K562 (cell line): ENCODE measurements around the gene ZFR2. TPM values are rescaled to one million over a fixed set of nuclear protein-coding genes. Genes with fewer than 3 reads are reported as not detected.

Source experiments
- CBX2 ChIP-seq: fragments of 200-600 bp; sonication (generic); IDR thresholded peaks from one replicate; pipeline ENCODE4 v1.6.1; 2012; ENCODE audit warnings: mild to moderate bottlenecking, low read length, inconsistent platforms; ENCODE audit not compliant: insufficient read depth, poor library complexity, severe bottlenecking
- CHCHD3 ChIP-seq: fragments of 250-450 bp; sonication (Bioruptor Pico); IDR thresholded peaks from 2 replicates; pipeline ENCODE4 v2.1.2; 2022; ENCODE audit warnings: mild to moderate bottlenecking
- HDAC6 ChIP-seq: IDR thresholded peaks from 2 replicates; pipeline ENCODE4 v1.6.1; 2012; ENCODE audit warnings: low read depth, mild to moderate bottlenecking, control low read depth, inconsistent platforms, low read length, moderate library complexity
- HNRNPH1 ChIP-seq: fragments of 200-400 bp; formaldehyde crosslinking; optimal IDR thresholded peaks from 2 replicates; pipeline ENCODE3; 2017; ENCODE audit warnings: low read depth, mild to moderate bottlenecking, low read length, moderate library complexity
- HNRNPUL1 ChIP-seq: fragments of 200-400 bp; formaldehyde crosslinking; IDR thresholded peaks from 2 replicates; pipeline ENCODE4 v1.6.1; 2017; ENCODE audit warnings: low read length
- JUNB ChIP-seq: fragments of 450-650 bp; formaldehyde crosslinking; conservative IDR thresholded peaks from 2 replicates; pipeline ENCODE4 v1.4.0; 2020; ENCODE audit warnings: mild to moderate bottlenecking
- KHSRP ChIP-seq: fragments of 450-650 bp; IDR thresholded peaks from 2 replicates; pipeline ENCODE4 v1.6.1; 2017
- MIER1 ChIP-seq: fragments of 450-650 bp; IDR thresholded peaks from 2 replicates; pipeline ENCODE4 v1.6.1; 2016; ENCODE audit warnings: antibody characterized with exemption, mild to moderate bottlenecking, low read depth
- NR2C2 ChIP-seq, 2 experiments: fragments of 200-800 bp in 1 of 2; sonication (Bioruptor generic) in 1 of 2; sonication (generic) in 1 of 2; formaldehyde crosslinking in 1 of 2; IDR thresholded peaks; 2 replicates each; pipeline versions ENCODE4 v1.6.1 to v1.8.0; 2016 to 2022; ENCODE audit warnings: mild to moderate bottlenecking in 1 of 2, missing compliant biosample characterization in 1 of 2, missing genetic modification characterization in 1 of 2, missing genetic modification reagents in 1 of 2
- OTX1 ChIP-seq: fragments of 450-650 bp; formaldehyde crosslinking; IDR thresholded peaks from 2 replicates; pipeline ENCODE4 v1.4.0; 2022; ENCODE audit warnings: mild to moderate bottlenecking
- POLR2A ChIP-seq: fragments of 450-650 bp; conservative IDR thresholded peaks from 2 replicates; pipeline ENCODE4 v1.6.1; 2016
- POLR3A ChIP-seq: IDR thresholded peaks from 2 replicates; pipeline ENCODE4 v1.6.1; 2011; ENCODE audit warnings: borderline replicate concordance, mild to moderate bottlenecking, moderate library complexity; ENCODE audit not compliant: insufficient read length, insufficient read depth; ENCODE audit errors: extremely low read depth
- RAD21 ChIP-seq, 2 experiments: fragments of 250-450 bp in 1 of 2; fragments of 450-650 bp in 1 of 2; sonication (Bioruptor Pico) in 1 of 2; formaldehyde crosslinking in 1 of 2; IDR thresholded peaks in 1 of 2; conservative IDR thresholded peaks in 1 of 2; 2 replicates each; pipeline versions ENCODE4 v1.4.0 to v1.8.0; 2020 to 2022; ENCODE audit warnings: mild to moderate bottlenecking in 2 of 2, moderate library complexity in 1 of 2
- SUPT5H ChIP-seq: fragments of 450-650 bp; IDR thresholded peaks from 2 replicates; pipeline ENCODE4 v1.6.1; 2016
- ZBTB17 ChIP-seq: fragments of 450-650 bp; formaldehyde crosslinking; IDR thresholded peaks from 2 replicates; pipeline ENCODE4 v1.4.0; 2020; ENCODE audit warnings: mild to moderate bottlenecking
- ZC3H8 ChIP-seq: fragments of 450-650 bp; IDR thresholded peaks from 2 replicates; pipeline ENCODE4 v1.6.1; 2017
- ZNF239 ChIP-seq: fragments of 250-450 bp; sonication (Bioruptor Pico); IDR thresholded peaks from 2 replicates; pipeline ENCODE4 v1.4.0; 2020; ENCODE audit warnings: mild to moderate bottlenecking
- ZNF444 ChIP-seq: fragments of 250-450 bp; sonication (Bioruptor Pico); IDR thresholded peaks from 2 replicates; pipeline ENCODE4 v1.4.0; 2020; ENCODE audit warnings: mild to moderate bottlenecking, moderate library complexity
- ZNF696 ChIP-seq: fragments of 250-450 bp; sonication (Bioruptor Pico); conservative IDR thresholded peaks from 2 replicates; pipeline ENCODE4 v1.4.0; 2020; ENCODE audit warnings: mild to moderate bottlenecking, moderate library complexity
- polyA plus RNA-seq, 8 experiments: library from polyadenylated mRNA; depleted of rRNA in 4 of 8; stranded (reverse) in 5 of 8; unstranded in 3 of 8; fragments of >200 nt; fragmentation: Nextera tagmentation in 2 of 8; fragmentation: Illumina TruSeq in 1 of 8; extraction: Ambion mirVana in 2 of 8; extraction: Trizol in 1 of 8; gene quantifications; 2 replicates each; pipeline versions ENCODE4 v1.2.1 to v1.2.3, GENCODE V29; 2011 to 2014; ENCODE audit warnings: inconsistent platforms in 1 of 8, missing spikeins in 1 of 8
- total RNA-seq, 7 experiments: library from RNA; depleted of rRNA in 6 of 7; stranded (reverse); fragments of >200 nt in 6 of 7; fragmentation: Illumina TruSeq in 2 of 7; extraction: Trizol in 2 of 7; gene quantifications; 2 replicates each; pipeline versions ENCODE4 v1.2.1 to v1.2.3, GENCODE V29; 2011 to 2021; ENCODE audit warnings: low replicate concordance in 1 of 7
- TF ChIP-seq, protein P1 (sequence below): sonication (generic); formaldehyde crosslinking; IDR thresholded peaks from 2 replicates; pipeline ENCODE4 v1.8.0; 2022; ENCODE audit warnings: mild to moderate bottlenecking, low read depth, missing genetic modification reagents
- TF ChIP-seq, protein P2 (sequence below): fragments of 250-450 bp; sonication (Bioruptor Pico); IDR thresholded peaks from 2 replicates; pipeline ENCODE4 v1.8.0; 2022; ENCODE audit warnings: moderate library complexity, mild to moderate bottlenecking, inconsistent platforms
- TF ChIP-seq, protein P3 (sequence below): fragments of 200-800 bp; sonication (Bioruptor generic); IDR thresholded peaks from 2 replicates; pipeline ENCODE4 v1.6.1; 2016; ENCODE audit warnings: missing genetic modification characterization, missing compliant biosample characterization

ZFR2 gene
- total and polyA plus RNA-seq, 9 of the 15 experiments (the other 6 are each of a cell fraction or from before 2014, with no cell fraction given) = 0.03 to 0.59 (median 0.07) TPM; not detected in 6

DNA sequence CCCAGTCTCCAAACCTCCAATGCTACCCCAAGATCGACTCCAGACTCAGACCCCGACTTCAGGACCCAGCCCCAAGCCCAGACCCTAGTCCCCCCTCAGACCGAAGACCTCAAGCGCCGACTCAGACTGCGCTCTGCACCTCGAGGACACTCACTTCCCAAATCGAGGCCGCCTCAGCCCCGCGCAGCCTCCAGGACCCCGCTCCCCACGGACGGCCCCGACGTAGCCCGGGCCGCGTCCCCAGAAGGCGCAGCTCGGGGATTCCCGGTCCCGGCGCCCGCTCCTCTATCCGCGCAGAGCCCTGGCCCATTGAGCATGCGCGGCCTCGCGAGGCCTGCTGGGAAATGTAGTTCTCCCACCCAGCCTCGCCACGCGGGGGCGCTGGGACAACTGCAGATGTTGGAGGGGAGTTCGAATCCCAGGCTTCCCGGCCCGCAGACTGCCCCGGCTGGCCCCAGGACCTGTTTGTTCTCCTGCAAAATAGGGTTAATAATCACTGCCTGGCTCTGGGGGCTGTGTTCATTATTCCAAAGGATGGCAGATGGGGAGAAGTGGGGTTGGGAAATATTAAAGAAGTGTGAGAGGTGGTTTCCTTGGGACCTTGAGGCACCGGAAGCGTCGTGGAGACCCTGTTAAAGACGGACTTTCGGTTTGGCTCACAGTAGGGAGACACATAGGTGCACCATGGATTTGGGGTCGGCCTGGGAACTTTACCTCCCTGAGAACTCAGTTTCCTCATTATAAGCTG, 107.3 kb downstream of the ZFR2 start, which contains the start of gene APBA3 (continued):
- no peak for TF ChIP-seq HNRNPUL1
- TF ChIP-seq, protein P1, sequence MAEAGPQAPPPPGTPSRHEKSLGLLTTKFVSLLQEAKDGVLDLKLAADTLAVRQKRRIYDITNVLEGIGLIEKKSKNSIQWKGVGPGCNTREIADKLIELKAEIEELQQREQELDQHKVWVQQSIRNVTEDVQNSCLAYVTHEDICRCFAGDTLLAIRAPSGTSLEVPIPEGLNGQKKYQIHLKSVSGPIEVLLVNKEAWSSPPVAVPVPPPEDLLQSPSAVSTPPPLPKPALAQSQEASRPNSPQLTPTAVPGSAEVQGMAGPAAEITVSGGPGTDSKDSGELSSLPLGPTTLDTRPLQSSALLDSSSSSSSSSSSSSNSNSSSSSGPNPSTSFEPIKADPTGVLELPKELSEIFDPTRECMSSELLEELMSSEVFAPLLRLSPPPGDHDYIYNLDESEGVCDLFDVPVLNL (CRISPR knock-in tag) = no peak
- no peak for TF ChIP-seq JUNB (CRISPR knock-in tag)
- TF ChIP-seq CHCHD3 = no peak
- peak; percentile 72; the same call in 1 of the 2 replicates for TF ChIP-seq SUPT5H
- TF ChIP-seq ZBTB17 (CRISPR knock-in tag) = peak; percentile 84
- TF ChIP-seq RAD21 (CRISPR knock-in tag; conservative IDR thresholded peaks at IDR 0.05 in 1 of 2, IDR thresholded peaks at IDR 0.05 in 1 of 2) = peak in 1 of 2 experiments; percentile 35; a peak in 2 of 4 replicates
- TF ChIP-seq ZC3H8 = peak; percentile 57; the same call in 1 of the 2 replicates
- no peak for TF ChIP-seq CBX2
- peak; percentile 66 for TF ChIP-seq NR2C2 (CRISPR knock-in tag; IDR thresholded peaks at IDR 0.05)
- TF ChIP-seq NR2C2 (tag; IDR thresholded peaks at IDR 0.05) = no peak
- peak; percentile 69 for TF ChIP-seq POLR2A
- no peak for TF ChIP-seq HNRNPH1
- no peak for TF ChIP-seq HDAC6
- TF ChIP-seq MIER1 = no peak
- TF ChIP-seq OTX1 (CRISPR knock-in tag) = no peak
- TF ChIP-seq ZNF444 (CRISPR knock-in tag) = no peak
- TF ChIP-seq ZNF239 = no peak
- TF ChIP-seq POLR3A = no peak
- no peak for TF ChIP-seq ZNF696
- no peak for TF ChIP-seq KHSRP
- TF ChIP-seq, protein P2, sequence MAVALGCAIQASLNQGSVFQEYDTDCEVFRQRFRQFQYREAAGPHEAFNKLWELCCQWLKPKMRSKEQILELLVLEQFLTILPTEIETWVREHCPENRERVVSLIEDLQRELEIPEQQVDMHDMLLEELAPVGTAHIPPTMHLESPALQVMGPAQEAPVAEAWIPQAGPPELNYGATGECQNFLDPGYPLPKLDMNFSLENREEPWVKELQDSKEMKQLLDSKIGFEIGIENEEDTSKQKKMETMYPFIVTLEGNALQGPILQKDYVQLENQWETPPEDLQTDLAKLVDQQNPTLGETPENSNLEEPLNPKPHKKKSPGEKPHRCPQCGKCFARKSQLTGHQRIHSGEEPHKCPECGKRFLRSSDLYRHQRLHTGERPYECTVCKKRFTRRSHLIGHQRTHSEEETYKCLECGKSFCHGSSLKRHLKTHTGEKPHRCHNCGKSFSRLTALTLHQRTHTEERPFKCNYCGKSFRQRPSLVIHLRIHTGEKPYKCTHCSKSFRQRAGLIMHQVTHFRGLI (CRISPR knock-in tag) = no peak
- TF ChIP-seq, protein P3, sequence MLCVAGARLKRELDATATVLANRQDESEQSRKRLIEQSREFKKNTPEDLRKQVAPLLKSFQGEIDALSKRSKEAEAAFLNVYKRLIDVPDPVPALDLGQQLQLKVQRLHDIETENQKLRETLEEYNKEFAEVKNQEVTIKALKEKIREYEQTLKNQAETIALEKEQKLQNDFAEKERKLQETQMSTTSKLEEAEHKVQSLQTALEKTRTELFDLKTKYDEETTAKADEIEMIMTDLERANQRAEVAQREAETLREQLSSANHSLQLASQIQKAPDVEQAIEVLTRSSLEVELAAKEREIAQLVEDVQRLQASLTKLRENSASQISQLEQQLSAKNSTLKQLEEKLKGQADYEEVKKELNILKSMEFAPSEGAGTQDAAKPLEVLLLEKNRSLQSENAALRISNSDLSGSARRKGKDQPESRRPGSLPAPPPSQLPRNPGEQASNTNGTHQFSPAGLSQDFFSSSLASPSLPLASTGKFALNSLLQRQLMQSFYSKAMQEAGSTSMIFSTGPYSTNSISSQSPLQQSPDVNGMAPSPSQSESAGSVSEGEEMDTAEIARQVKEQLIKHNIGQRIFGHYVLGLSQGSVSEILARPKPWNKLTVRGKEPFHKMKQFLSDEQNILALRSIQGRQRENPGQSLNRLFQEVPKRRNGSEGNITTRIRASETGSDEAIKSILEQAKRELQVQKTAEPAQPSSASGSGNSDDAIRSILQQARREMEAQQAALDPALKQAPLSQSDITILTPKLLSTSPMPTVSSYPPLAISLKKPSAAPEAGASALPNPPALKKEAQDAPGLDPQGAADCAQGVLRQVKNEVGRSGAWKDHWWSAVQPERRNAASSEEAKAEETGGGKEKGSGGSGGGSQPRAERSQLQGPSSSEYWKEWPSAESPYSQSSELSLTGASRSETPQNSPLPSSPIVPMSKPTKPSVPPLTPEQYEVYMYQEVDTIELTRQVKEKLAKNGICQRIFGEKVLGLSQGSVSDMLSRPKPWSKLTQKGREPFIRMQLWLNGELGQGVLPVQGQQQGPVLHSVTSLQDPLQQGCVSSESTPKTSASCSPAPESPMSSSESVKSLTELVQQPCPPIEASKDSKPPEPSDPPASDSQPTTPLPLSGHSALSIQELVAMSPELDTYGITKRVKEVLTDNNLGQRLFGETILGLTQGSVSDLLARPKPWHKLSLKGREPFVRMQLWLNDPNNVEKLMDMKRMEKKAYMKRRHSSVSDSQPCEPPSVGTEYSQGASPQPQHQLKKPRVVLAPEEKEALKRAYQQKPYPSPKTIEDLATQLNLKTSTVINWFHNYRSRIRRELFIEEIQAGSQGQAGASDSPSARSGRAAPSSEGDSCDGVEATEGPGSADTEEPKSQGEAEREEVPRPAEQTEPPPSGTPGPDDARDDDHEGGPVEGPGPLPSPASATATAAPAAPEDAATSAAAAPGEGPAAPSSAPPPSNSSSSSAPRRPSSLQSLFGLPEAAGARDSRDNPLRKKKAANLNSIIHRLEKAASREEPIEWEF (CRISPR knock-in tag) = no peak
